HepG2 (cell line): ENCODE measurements around the gene OTC. TPM values are rescaled to one million over a fixed set of nuclear protein-coding genes. Genes with fewer than 3 reads are reported as not detected.

Source experiments
- ATAC-seq: fragments of 200-7000 bp; cut with Tn5 transposase; 3 replicates; pipeline ENCODE4 v1.9.1; 2020; ENCODE audit warnings: mild to moderate bottlenecking, moderate library complexity
- BruUV-seq: library from RNA; stranded (reverse); fragments of 400-500 nt; replicated peaks from 2 replicates; lab custom pipeline; 2021; lab: Mats Ljungman, UMichigan
- CTCF ChIA-PET: fragments of 300-600 bp; formaldehyde crosslinking; extraction: SDS; loops from one replicate; lab custom pipeline; 2021; ENCODE audit warnings: low total read pairs, inconsistent platforms, low intra/inter-chr PET ratio; lab: Yijun Ruan, JAX
- POLR2A ChIA-PET: fragments of 350-600 bp; sonication (Branson Sonifier 250); formaldehyde crosslinking; loops from one replicate; lab custom pipeline; 2020; ENCODE audit warnings: antibody characterized with exemption, inconsistent platforms; lab: Yijun Ruan, JAX
- DNase-seq: peaks from one replicate; pipeline ENCODE4 v3.0.0-alpha.2; 2015; ENCODE audit warnings: low spot score
- FAIRE-seq: peaks from 3 replicates; lab custom pipeline; 2011; peaks lifted over from hg19 to GRCh38; lab: Jason Lieb, UNC
- H2AFZ ChIP-seq: one replicate; pipeline ENCODE4 v1.6.1; 2011; ENCODE audit warnings: low read length, inconsistent platforms
- H3K27ac ChIP-seq: fragments of 300-600 bp; 3 replicates; pipeline ENCODE4 v1.8.0; 2011; ENCODE audit warnings: mixed run types, mild to moderate bottlenecking, mixed read lengths, low read length, inconsistent platforms; ENCODE audit not compliant: insufficient read depth; ENCODE audit errors: extremely low read length
- H3K27me3 ChIP-seq, 2 experiments: fragments of 200-600 bp in 1 of 2; 2 replicates in 1 of 2; 3 replicates in 1 of 2; pipeline versions ENCODE4 v1.6.0 to v1.8.0; 2011; ENCODE audit warnings: low read length in 2 of 2, mild to moderate bottlenecking in 2 of 2, moderate library complexity in 2 of 2, inconsistent platforms in 1 of 2; ENCODE audit not compliant: insufficient read depth in 2 of 2, control insufficient read depth in 1 of 2
- H3K36me3 ChIP-seq, 2 experiments: fragments of 200-600 bp in 1 of 2; replicated peaks in 1 of 2; 2 replicates in 1 of 2; 3 replicates in 1 of 2; pipeline versions ENCODE4 v1.5.1 to v1.8.0; 2011; ENCODE audit warnings: low read length in 2 of 2, inconsistent platforms in 1 of 2; ENCODE audit not compliant: insufficient read depth in 2 of 2, control insufficient read depth in 1 of 2
- H3K4me1 ChIP-seq: 2 replicates; pipeline ENCODE4 v1.5.1; 2012; ENCODE audit warnings: low read length, inconsistent platforms; ENCODE audit not compliant: insufficient read depth
- H3K4me2 ChIP-seq: 2 replicates; pipeline ENCODE4 v1.6.0; 2011; ENCODE audit warnings: low read depth, low read length, inconsistent platforms
- H3K4me3 ChIP-seq, 3 experiments: fragments of 200-600 bp in 1 of 3; sonication (generic), shearing (Covaris generic) in 1 of 3; replicated peaks in 1 of 3; 2 replicates each; pipeline ENCODE4 v1.5.1; 2011 to 2016; ENCODE audit warnings: low read length in 3 of 3, inconsistent platforms in 2 of 3, low read depth in 2 of 3, mild to moderate bottlenecking in 2 of 3, control low read depth in 1 of 3, mixed read lengths in 1 of 3; ENCODE audit not compliant: insufficient read depth in 1 of 3
- H3K79me2 ChIP-seq: one replicate; pipeline ENCODE4 v1.6.1; 2011; ENCODE audit warnings: low read length, inconsistent platforms; ENCODE audit not compliant: insufficient read depth
- H3K9ac ChIP-seq: 2 replicates; pipeline ENCODE4 v1.6.0; 2011; ENCODE audit warnings: mild to moderate bottlenecking, low read depth, low read length, inconsistent platforms; ENCODE audit not compliant: insufficient read depth
- H3K9me3 ChIP-seq: 2 replicates; pipeline ENCODE4 v1.5.1; 2012; ENCODE audit warnings: mild to moderate bottlenecking, low read length
- H4K20me1 ChIP-seq: 2 replicates; pipeline ENCODE4 v1.6.0; 2011; ENCODE audit warnings: inconsistent platforms, mild to moderate bottlenecking, low read length, moderate library complexity; ENCODE audit not compliant: insufficient read depth
- CEBPB ChIP-seq: IDR thresholded peaks from 2 replicates; pipeline ENCODE4 v1.6.1; 2011; ENCODE audit warnings: low read depth, low read length, improper control_type of control experiment, borderline replicate concordance
- ISL2 ChIP-seq: sonication (generic); formaldehyde crosslinking; IDR thresholded peaks from 2 replicates; pipeline ENCODE4 v1.5.0; 2020; ENCODE audit warnings: missing genetic modification reagents
- KDM3A ChIP-seq: IDR thresholded peaks from 2 replicates; pipeline ENCODE4 v1.6.1; 2018; ENCODE audit warnings: low read depth, missing compliant biosample characterization
- MAF1 ChIP-seq: sonication (generic); formaldehyde crosslinking; IDR thresholded peaks from 2 replicates; pipeline ENCODE4 v1.5.0; 2020; ENCODE audit warnings: missing genetic modification reagents, borderline replicate concordance
- MEIS1 ChIP-seq: sonication (generic); formaldehyde crosslinking; IDR thresholded peaks from 2 replicates; pipeline ENCODE4 v1.9.0; 2021; ENCODE audit warnings: mild to moderate bottlenecking, missing genetic modification reagents, moderate library complexity, borderline replicate concordance
- PPARG ChIP-seq: conservative IDR thresholded peaks from 2 replicates; pipeline ENCODE4 v1.6.1; 2016; ENCODE audit warnings: missing biosample characterization, missing genetic modification reagents
- REXO4 ChIP-seq: sonication (generic); formaldehyde crosslinking; IDR thresholded peaks from 2 replicates; pipeline ENCODE4 v1.8.0; 2022; ENCODE audit warnings: missing genetic modification reagents, mild to moderate bottlenecking, borderline replicate concordance
- SOX6 ChIP-seq, 2 experiments: fragments of 450-650 bp in 1 of 2; sonication (generic) in 1 of 2; formaldehyde crosslinking in 1 of 2; IDR thresholded peaks; 2 replicates each; pipeline versions ENCODE4 v1.4.0 to v1.6.1; 2017 to 2020; ENCODE audit warnings: antibody characterized with exemption in 1 of 2, mild to moderate bottlenecking in 1 of 2, missing genetic modification reagents in 1 of 2
- ZBTB21 ChIP-seq: sonication (generic); formaldehyde crosslinking; IDR thresholded peaks from 2 replicates; pipeline ENCODE4 v1.4.0; 2020; ENCODE audit warnings: missing genetic modification reagents
- ZFAT ChIP-seq: sonication (generic); formaldehyde crosslinking; conservative IDR thresholded peaks from 2 replicates; pipeline ENCODE4 v1.8.1; 2023; ENCODE audit warnings: missing genetic modification reagents, inconsistent platforms
- ZNF251 ChIP-seq: sonication (generic); formaldehyde crosslinking; IDR thresholded peaks from 2 replicates; pipeline ENCODE4 v1.9.0; 2021; ENCODE audit warnings: mild to moderate bottlenecking, missing genetic modification reagents
- ZNF34 ChIP-seq: sonication (generic); formaldehyde crosslinking; IDR thresholded peaks from 2 replicates; pipeline ENCODE4 v1.4.0; 2020; ENCODE audit warnings: mild to moderate bottlenecking, missing genetic modification reagents, borderline replicate concordance
- ZNF468 ChIP-seq: sonication (generic); formaldehyde crosslinking; IDR thresholded peaks from 2 replicates; pipeline ENCODE4 v1.8.0; 2022; ENCODE audit warnings: mild to moderate bottlenecking, moderate library complexity, missing genetic modification reagents
- ZNF563 ChIP-seq: sonication (generic); formaldehyde crosslinking; IDR thresholded peaks from 2 replicates; pipeline ENCODE4 v1.8.0; 2022; ENCODE audit warnings: mild to moderate bottlenecking, moderate library complexity, missing genetic modification reagents
- ZNF569 ChIP-seq: sonication (generic); formaldehyde crosslinking; IDR thresholded peaks from 2 replicates; pipeline ENCODE4 v1.5.0; 2020; ENCODE audit warnings: mild to moderate bottlenecking, missing genetic modification reagents, moderate library complexity, borderline replicate concordance
- ZNF7 ChIP-seq: IDR thresholded peaks from 2 replicates; pipeline ENCODE4 v1.6.1; 2016; ENCODE audit warnings: missing biosample characterization, missing genetic modification reagents
- WGBS: methylation state at CpG from one replicate; pipeline ENCODE4 v1.1.6; 2017; ENCODE audit warnings: low lambda C conversion rate; 5-methylcytosine and 5-hydroxymethylcytosine counted together
- in situ Hi-C: cut with HindIII; loops from 2 replicates; pipeline ENCODE4 v1.10.0; 2017; ENCODE audit warnings: low pct_unique_long_range_greater_than_20kb; ENCODE audit not compliant: extremely low pct_ligation_motif_present
- intact Hi-C: fragments of 100-400 bp; cut with micrococcal nuclease; formaldehyde crosslinking; loops from one replicate; pipeline ENCODE4 v1.10.0; 2022; ENCODE audit not compliant: unreplicated experiment
- polyA plus RNA-seq, 8 experiments: library from polyadenylated mRNA; depleted of rRNA in 3 of 8; stranded (reverse) in 7 of 8; unstranded in 1 of 8; fragments of >200 nt; fragmentation: Illumina TruSeq in 4 of 8; extraction: Trizol in 4 of 8; gene quantifications; 2 replicates each; pipeline versions ENCODE4 v1.2.1 to v1.2.3, GENCODE V29; 2011 to 2016; ENCODE audit warnings: low read depth in 4 of 8, missing spikeins in 1 of 8, mixed read lengths in 1 of 8; ENCODE audit not compliant: insufficient read depth in 1 of 8
- total RNA-seq, 5 experiments: library from RNA; depleted of rRNA; stranded (reverse); fragments of >200 nt; fragmentation: Illumina TruSeq; extraction: Trizol; gene quantifications; 2 replicates each; pipeline ENCODE4 v1.2.3, GENCODE V29; 2016; ENCODE audit warnings: low read depth in 1 of 5
- TF ChIP-seq, protein P1 (sequence below): sonication (generic); formaldehyde crosslinking; IDR thresholded peaks from 2 replicates; pipeline ENCODE4 v1.8.1; 2023; ENCODE audit warnings: mild to moderate bottlenecking, moderate library complexity, missing genetic modification reagents
- TF ChIP-seq, protein P2 (sequence below): sonication (generic); formaldehyde crosslinking; IDR thresholded peaks from 2 replicates; pipeline ENCODE4 v1.4.0; 2020; ENCODE audit warnings: mild to moderate bottlenecking, missing genetic modification reagents

OTC gene
- total and polyA plus RNA-seq, 2 of the 13 experiments (the other 11 are each of a cell fraction or from before 2014, with no cell fraction given) = 0.04 to 1.8 TPM

DNA sequence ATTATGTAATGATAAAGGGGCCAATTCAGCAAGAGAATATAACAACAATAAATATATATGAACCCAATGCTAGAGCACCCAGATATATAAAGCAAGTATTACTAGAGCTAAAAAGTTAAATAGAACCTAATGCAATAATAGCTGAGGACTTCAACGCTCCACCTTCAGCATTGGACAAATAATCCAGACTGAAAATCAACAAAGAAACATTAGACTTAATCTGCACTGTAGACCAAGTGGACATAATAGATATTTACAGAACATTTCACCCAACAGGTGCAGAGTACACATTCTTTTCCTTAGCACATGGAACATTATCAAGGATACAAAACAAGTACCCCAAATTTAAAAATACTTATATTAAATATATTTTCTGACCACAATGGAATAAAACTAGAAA lies 24.3 kb downstream of the OTC start (continued):
- TF ChIP-seq ZNF569 (CRISPR knock-in tag) (no peak), PPARG (CRISPR knock-in tag) (no peak)

DNA sequence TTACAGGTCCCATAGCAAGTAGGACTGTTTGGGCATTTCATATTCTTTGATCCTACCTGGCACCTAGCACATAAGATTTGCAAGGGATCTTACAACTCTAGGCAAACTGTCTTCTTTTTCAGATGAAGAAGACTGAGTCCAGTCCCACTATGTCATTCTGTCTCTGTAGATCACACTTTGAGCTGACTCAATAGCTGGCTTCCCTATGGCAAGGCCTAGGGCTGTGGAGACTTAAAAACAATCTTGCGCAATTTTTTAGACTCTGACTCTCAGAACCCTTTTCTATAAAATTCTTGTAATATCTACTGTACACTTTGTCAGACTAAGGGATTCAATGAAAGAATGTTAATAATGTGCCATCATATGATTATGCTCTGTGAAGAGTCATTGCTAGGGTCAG lies 26.7 kb downstream of the OTC start:
- no TSS peak for BruUV-seq

DNA sequence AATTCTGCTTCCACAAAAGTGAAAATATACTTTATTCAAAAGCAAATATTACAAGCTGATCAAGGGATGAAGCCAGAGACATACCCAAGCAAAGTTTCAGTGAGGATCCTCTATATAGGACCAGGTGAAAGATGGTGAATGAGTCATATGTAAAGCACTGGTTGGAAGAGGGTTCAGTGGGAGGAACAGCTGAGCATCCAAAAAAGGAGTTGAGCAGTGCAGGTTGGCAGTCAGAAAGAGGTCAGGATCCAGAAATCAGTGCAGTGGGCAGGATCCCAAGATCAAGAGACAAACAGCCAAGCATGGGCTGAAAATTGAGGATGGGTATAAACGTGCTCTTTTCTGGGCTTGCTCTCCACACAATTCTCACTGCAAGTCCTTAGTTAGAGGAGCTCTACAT lies 30.3 kb downstream of the OTC start:
- POLR2A ChIA-PET = no interaction called here
- no peak overlapping the region for H3K27ac ChIP-seq
- 0% methylated on average over 1 of the region's 1 CpG for WGBS

More for the DNA sequence above, 26.7 kb downstream of the OTC start:
- in situ Hi-C loops (no loop called here), intact Hi-C loops (no loop called here)
- Histone ChIP-seq H3K9me3 (no peaks in the 10 kb centered on the region), H3K27ac (no peak overlapping the region), H3K36me3 (no peaks in the 10 kb centered on the region), H3K4me3 (no peak overlapping the region), H3K4me1 (peaks cover 15% of the 10 kb centered on the region; the same call in 1 of the 2 replicates), H4K20me1 (no peaks in the 10 kb centered on the region), H3K4me2 (no peak overlapping the region), H3K27me3 (no peaks in the 10 kb centered on the region), H2AFZ (no peak overlapping the region), H3K79me2 (no peaks in the 10 kb centered on the region), H3K9ac (no peak overlapping the region)
- ChIA-PET POLR2A (no interaction called here), CTCF (no interaction called here)
- 95% methylated on average over 1 of the region's 1 CpG for WGBS
- FAIRE-seq (no peak), ATAC-seq (no peak)
- TF ChIP-seq REXO4 (CRISPR knock-in tag) = no peak
- TF ChIP-seq MAF1 (CRISPR knock-in tag) = no peak
- peak; percentile 79 for TF ChIP-seq CEBPB
- TF ChIP-seq, protein P1, sequence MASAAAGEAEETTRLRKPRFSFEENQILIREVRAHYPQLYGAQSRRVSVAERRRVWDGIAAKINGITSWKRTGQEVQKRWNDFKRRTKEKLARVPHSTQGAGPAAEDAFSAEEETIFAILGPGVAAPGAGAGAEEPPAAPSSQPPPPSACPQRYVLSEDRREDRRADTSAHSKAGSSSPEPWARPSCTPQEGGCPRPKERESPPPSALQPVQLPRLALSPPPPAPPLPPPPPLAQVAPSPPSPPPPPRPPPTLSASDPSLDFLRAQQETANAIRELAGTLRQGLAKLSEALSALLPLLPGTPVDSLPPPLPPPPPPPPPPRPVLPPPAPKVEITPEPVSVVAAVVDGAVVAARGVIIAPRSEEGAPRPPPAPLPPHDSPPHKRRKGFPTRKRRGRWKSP (CRISPR knock-in tag) = no peak
- no peak for TF ChIP-seq ZNF34 (CRISPR knock-in tag)
- no peak for TF ChIP-seq KDM3A (CRISPR knock-in tag)
- TF ChIP-seq ZNF468 (CRISPR knock-in tag) = no peak
- TF ChIP-seq, all 625 proteins: peak for 1
- no peak for DNase-seq

More for the DNA sequence above, 30.3 kb downstream of the OTC start:
- no peaks in the 10 kb centered on the region for H4K20me1 ChIP-seq
- CTCF ChIA-PET = no interaction called here
- TF ChIP-seq MEIS1 (CRISPR knock-in tag) (no peak), ZNF563 (CRISPR knock-in tag) (no peak), SOX6 (IDR thresholded peaks at IDR 0.05) (no peak), SOX6 (CRISPR knock-in tag; IDR thresholded peaks at IDR 0.05) (no peak), ISL2 (CRISPR knock-in tag) (no peak), ZBTB21 (CRISPR knock-in tag) (no peak), ZNF7 (CRISPR knock-in tag) (no peak), ZFAT (CRISPR knock-in tag) (no peak), ZNF251 (CRISPR knock-in tag) (no peak)
- TF ChIP-seq, protein P2, sequence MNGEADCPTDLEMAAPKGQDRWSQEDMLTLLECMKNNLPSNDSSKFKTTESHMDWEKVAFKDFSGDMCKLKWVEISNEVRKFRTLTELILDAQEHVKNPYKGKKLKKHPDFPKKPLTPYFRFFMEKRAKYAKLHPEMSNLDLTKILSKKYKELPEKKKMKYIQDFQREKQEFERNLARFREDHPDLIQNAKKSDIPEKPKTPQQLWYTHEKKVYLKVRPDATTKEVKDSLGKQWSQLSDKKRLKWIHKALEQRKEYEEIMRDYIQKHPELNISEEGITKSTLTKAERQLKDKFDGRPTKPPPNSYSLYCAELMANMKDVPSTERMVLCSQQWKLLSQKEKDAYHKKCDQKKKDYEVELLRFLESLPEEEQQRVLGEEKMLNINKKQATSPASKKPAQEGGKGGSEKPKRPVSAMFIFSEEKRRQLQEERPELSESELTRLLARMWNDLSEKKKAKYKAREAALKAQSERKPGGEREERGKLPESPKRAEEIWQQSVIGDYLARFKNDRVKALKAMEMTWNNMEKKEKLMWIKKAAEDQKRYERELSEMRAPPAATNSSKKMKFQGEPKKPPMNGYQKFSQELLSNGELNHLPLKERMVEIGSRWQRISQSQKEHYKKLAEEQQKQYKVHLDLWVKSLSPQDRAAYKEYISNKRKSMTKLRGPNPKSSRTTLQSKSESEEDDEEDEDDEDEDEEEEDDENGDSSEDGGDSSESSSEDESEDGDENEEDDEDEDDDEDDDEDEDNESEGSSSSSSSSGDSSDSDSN (CRISPR knock-in tag) = no peak
- H2AFZ ChIP-seq = no peak overlapping the region
- BruUV-seq = no TSS peak
- H3K9me3 ChIP-seq = no peaks in the 10 kb centered on the region
- FAIRE-seq (no peak), DNase-seq (no peak), ATAC-seq (no peak)
- no peak overlapping the region for H3K4me3 ChIP-seq
- in situ Hi-C loops (no loop called here), intact Hi-C loops (no loop called here)
- no peaks in the 10 kb centered on the region for H3K36me3 ChIP-seq
- no peak overlapping the region for H3K9ac ChIP-seq
- peaks cover 6% of the 10 kb centered on the region; the same call in 1 of the 2 replicates for H3K4me1 ChIP-seq
- no peak overlapping the region for H3K4me2 ChIP-seq
- H3K79me2 ChIP-seq = no peaks in the 10 kb centered on the region
- H3K27me3 ChIP-seq = no peaks in the 10 kb centered on the region
